ENCODE data around the gene RAB6C.

- TF ChIP-seq CTCF (IDR thresholded peaks at IDR 0.05 in 8 of 11, conservative IDR thresholded peaks at IDR 0.05 in 3 of 11): no peak
- TF ChIP-seq POLR2A (IDR thresholded peaks at IDR 0.05): no peak
Observed at GRCh38 chr2:129984426-129984825, 5.0 kb downstream of the RAB6C start.

Measured in spleen (tissue), 7 donors.